ENCODE results near the gene RNF8.
"Not testable (repeated sequence)": the region's sequence is repeated elsewhere in the genome, so short reads cannot be mapped to it uniquely, and the experiment has no call there.

The RNF8 gene

GRCh38 chr6:37321516-37322415 lies 32.0 kb upstream of the RNF8 start:
- no peak for DNase-seq

- DNase-seq: no peak
Measured at GRCh38 chr6:37323580-37323979, 30.2 kb upstream of the RNF8 start.

GRCh38 chr6:37324131-37325033 lies 29.4 kb upstream of the RNF8 start:
- peak; percentile 6 for DNase-seq

GRCh38 chr6:37330345-37330744 lies 23.4 kb upstream of the RNF8 start:
- not testable (repeated sequence) for DNase-seq

- no peak for DNase-seq
Measured at GRCh38 chr6:37331047-37331446, 22.7 kb upstream of the RNF8 start.

- DNase-seq: no peak
Measured at GRCh38 chr6:37332894-37333293, 20.9 kb upstream of the RNF8 start.

- DNase-seq: no peak
Measured at GRCh38 chr6:37334047-37334446, 19.7 kb upstream of the RNF8 start.

GRCh38 chr6:37338317-37338716 lies 15.5 kb upstream of the RNF8 start:
- DNase-seq: not testable (repeated sequence)

- no peak for DNase-seq
Measured at GRCh38 chr6:37338745-37339255, 15.0 kb upstream of the RNF8 start.

GRCh38 chr6:37339741-37340638 lies 13.8 kb upstream of the RNF8 start:
- no peak for DNase-seq

GRCh38 chr6:37340639-37340943 lies 13.2 kb upstream of the RNF8 start:
- DNase-seq: no peak

- no peak for DNase-seq
Measured at GRCh38 chr6:37343248-37343647, 10.5 kb upstream of the RNF8 start.

- DNase-seq: no peak
Measured at GRCh38 chr6:37344308-37344707, 9.5 kb upstream of the RNF8 start.

GRCh38 chr6:37345804-37346203 lies 8.0 kb upstream of the RNF8 start:
- not testable (repeated sequence) for DNase-seq

- DNase-seq: no peak
Measured at GRCh38 chr6:37347177-37347576, 6.6 kb upstream of the RNF8 start.

- DNase-seq: no peak
Measured at GRCh38 chr6:37347670-37348111, 6.1 kb upstream of the RNF8 start.

GRCh38 chr6:37351027-37351426 lies 2.8 kb upstream of the RNF8 start:
- DNase-seq: no peak

- DNase-seq: no peak
Measured at GRCh38 chr6:37352384-37352783, 1.4 kb upstream of the RNF8 start.

- DNase-seq: no peak
Measured at GRCh38 chr6:37354526-37355384, 972 bp downstream of the RNF8 start.

- no peak for DNase-seq
Measured at GRCh38 chr6:37357288-37357687, 3.5 kb downstream of the RNF8 start.

- DNase-seq: no peak
Measured at GRCh38 chr6:37357860-37358259, 4.1 kb downstream of the RNF8 start.

- DNase-seq: no peak
Measured at GRCh38 chr6:37359039-37359438, 5.3 kb downstream of the RNF8 start.
